Lower leg skin (tissue), 3 donors: Measurements from ENCODE around the gene DDX1.

ENCODE experiments used
- CTCF ChIP-seq, 3 donors: fragments of 450-650 bp; IDR thresholded peaks; one replicate each; pipeline ENCODE4 v1.5.1; 2016; ENCODE audit warnings: antibody characterized with exemption in 3 of 3, mild to moderate bottlenecking in 3 of 3, moderate library complexity in 2 of 3
- POLR2A ChIP-seq, 2 donors: fragments of 450-650 bp; IDR thresholded peaks; one replicate each; pipeline ENCODE4 v1.6.1; 2016 to 2017; ENCODE audit warnings: antibody characterized with exemption in 2 of 2, mild to moderate bottlenecking in 1 of 2, moderate library complexity in 1 of 2

DNA sequence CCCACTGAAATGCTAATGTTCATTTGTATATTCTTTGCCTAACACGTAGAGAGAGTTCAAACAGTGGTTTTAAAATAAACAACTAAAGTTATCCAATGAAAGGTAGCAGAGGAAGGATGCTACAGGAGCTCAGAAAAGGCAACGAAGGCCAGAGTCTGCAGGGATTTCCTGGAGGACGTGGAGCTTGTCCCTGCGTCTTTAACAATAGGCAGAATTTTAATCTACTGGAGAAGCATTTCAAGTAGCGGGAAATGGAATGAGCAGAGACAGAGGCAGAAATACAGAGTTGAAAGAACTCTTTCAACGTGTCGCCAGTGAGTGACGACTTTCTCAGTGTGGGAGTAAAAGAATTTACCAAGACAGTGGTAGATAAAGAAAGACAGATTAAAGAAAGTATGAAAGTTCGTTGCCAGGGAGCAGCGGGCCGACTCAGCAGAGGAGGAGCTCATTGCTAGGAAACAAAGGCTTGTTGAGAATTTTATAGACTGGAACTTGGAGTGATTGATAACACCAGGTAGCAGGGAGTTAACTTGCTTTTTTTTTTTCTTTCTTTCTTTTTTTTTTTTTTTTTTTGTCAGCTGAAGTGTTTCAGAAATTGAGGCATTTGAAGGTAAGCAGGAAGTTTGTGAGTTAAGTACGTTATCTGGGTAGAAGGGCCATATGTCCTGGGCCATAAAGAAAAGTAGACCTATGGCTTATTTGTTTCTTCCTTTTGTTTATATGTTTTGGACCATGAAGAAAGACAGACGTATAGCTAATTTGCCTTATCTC lies 29.9 kb upstream of the DDX1 start:
- TF ChIP-seq CTCF (IDR thresholded peaks at IDR 0.05) (no peak), POLR2A (IDR thresholded peaks at IDR 0.05) (no peak)
